Nephron (organoid): Measurements from ENCODE around the gene PFKFB4.

Source experiments
- H3K27ac Mint-ChIP-seq, 3 experiments: 2 replicates each; pipeline ENCODE4 v1.8.0; 2020; ENCODE audit warnings: mixed read lengths in 3 of 3, mild to moderate bottlenecking in 2 of 3, moderate library complexity in 1 of 3
- H3K27me3 Mint-ChIP-seq: 2 replicates; pipeline ENCODE4 v1.8.0; 2021; ENCODE audit warnings: low read depth, mild to moderate bottlenecking, moderate library complexity, mixed read lengths
- H3K36me3 Mint-ChIP-seq: 2 replicates; pipeline ENCODE4 v1.8.0; 2020; ENCODE audit warnings: low read depth, mixed read lengths
- H3K4me1 Mint-ChIP-seq: 2 replicates; pipeline ENCODE4 v1.8.0; 2020; ENCODE audit warnings: mixed read lengths
- H3K4me3 Mint-ChIP-seq, 3 experiments: 2 replicates each; pipeline ENCODE4 v1.8.0; 2020; ENCODE audit warnings: mild to moderate bottlenecking in 3 of 3, mixed read lengths in 3 of 3, moderate library complexity in 2 of 3
- H3K9me3 Mint-ChIP-seq: 2 replicates; pipeline ENCODE4 v1.8.0; 2020; ENCODE audit warnings: mixed read lengths
- TF ChIP-seq, protein P1 (sequence below), 3 experiments: fragments of 200-600 bp; sonication (generic); IDR thresholded peaks; one replicate each; pipeline ENCODE4 v1.5.0; 2021; ENCODE audit warnings: antibody characterized with exemption in 3 of 3; ENCODE audit not compliant: unreplicated experiment in 3 of 3

Gene PFKFB4

DNA sequence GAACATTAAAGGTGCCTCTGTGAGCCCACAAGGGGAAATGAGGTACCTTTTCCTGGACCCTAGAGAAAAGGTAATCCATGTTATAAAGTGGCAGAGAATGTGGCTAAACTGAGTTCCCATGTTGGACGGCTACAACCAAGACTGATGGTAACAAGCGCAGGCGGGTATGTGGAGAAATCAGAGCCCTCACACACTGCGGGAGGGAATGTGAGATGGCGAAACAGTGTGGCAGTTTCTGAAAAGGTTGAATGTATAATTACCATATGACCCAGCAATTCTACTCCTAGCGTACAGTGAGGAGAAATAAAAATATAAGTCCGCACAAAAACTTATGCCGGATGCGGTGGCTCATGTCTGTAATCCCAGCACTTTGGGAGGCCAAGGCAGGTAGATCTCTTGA lies 28.6 kb downstream of the PFKFB4 start:
- peaks cover 31% of the 10 kb centered on the region for H3K36me3 Mint-ChIP-seq
- H3K9me3 Mint-ChIP-seq = no peaks in the 10 kb centered on the region
- no peak overlapping the region for H3K4me3 Mint-ChIP-seq

DNA sequence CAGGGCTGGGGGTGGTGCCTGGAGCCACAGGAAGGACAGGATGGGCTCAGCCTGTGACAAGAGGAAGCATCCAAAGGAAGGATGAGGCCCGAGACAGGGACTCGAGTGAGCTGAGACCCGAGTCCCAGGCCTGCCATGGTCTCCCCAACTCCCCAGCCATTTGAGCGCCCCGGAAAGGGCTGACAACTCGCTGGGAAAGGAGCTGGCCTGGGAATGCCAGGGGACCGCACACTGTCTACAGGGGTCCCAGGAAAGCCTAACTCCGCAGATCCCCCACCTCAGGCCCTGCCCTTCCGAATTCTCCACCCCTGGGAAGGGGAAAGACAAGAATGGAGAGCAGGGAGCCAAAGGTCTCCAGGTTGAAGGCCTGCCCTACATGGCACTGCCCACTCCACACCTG lies 31.6 kb downstream of the PFKFB4 start:
- peaks cover 25% of the 10 kb centered on the region for H3K36me3 Mint-ChIP-seq
- TF ChIP-seq, protein P1, sequence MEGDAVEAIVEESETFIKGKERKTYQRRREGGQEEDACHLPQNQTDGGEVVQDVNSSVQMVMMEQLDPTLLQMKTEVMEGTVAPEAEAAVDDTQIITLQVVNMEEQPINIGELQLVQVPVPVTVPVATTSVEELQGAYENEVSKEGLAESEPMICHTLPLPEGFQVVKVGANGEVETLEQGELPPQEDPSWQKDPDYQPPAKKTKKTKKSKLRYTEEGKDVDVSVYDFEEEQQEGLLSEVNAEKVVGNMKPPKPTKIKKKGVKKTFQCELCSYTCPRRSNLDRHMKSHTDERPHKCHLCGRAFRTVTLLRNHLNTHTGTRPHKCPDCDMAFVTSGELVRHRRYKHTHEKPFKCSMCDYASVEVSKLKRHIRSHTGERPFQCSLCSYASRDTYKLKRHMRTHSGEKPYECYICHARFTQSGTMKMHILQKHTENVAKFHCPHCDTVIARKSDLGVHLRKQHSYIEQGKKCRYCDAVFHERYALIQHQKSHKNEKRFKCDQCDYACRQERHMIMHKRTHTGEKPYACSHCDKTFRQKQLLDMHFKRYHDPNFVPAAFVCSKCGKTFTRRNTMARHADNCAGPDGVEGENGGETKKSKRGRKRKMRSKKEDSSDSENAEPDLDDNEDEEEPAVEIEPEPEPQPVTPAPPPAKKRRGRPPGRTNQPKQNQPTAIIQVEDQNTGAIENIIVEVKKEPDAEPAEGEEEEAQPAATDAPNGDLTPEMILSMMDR (IDR thresholded peaks at IDR 0.05; ENCODE audit: unreplicated experiment in 3 of 3) = no peak
- no peak overlapping the region for H3K27ac Mint-ChIP-seq
- no peaks in the 10 kb centered on the region for H3K4me1 Mint-ChIP-seq
- H3K27me3 Mint-ChIP-seq = no peaks in the 10 kb centered on the region
- no peak overlapping the region for H3K4me3 Mint-ChIP-seq
- H3K9me3 Mint-ChIP-seq = no peaks in the 10 kb centered on the region

More for the DNA sequence above, 28.6 kb downstream of the PFKFB4 start:
- Mint-ChIP-seq H3K27me3 (no peaks in the 10 kb centered on the region), H3K27ac (no peak overlapping the region), H3K4me1 (no peaks in the 10 kb centered on the region)
- TF ChIP-seq, protein P1 (IDR thresholded peaks at IDR 0.05; ENCODE audit: unreplicated experiment in 3 of 3) = no peak

DNA sequence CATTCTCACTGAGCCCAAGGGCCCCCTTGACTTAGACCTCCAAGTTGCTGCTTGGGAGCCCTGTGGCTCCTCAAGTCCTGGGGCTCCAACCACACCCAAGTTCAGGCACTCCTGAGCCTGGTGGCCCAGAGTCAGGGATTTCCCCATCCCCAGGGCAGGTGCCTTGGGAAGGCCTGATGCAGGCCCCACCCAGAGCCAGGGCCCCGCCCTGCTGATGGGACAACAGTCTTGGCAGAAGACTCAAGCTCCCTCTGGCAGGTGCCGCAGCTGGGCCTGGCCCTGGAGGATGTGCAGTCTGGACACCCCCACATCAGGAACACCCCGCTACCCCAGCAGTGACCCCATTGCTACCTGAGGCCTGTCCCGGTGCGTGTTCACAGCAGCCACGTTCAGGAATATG lies 35.0 kb downstream of the PFKFB4 start:
- no peaks in the 10 kb centered on the region for H3K4me1 Mint-ChIP-seq
- H3K4me3 Mint-ChIP-seq = no peak overlapping the region
- no peaks in the 10 kb centered on the region for H3K27me3 Mint-ChIP-seq
- H3K36me3 Mint-ChIP-seq = peaks cover 7% of the 10 kb centered on the region
- TF ChIP-seq, protein P1 (IDR thresholded peaks at IDR 0.05; ENCODE audit: unreplicated experiment in 3 of 3) = no peak
- H3K9me3 Mint-ChIP-seq = no peaks in the 10 kb centered on the region
- H3K27ac Mint-ChIP-seq = no peak overlapping the region

DNA sequence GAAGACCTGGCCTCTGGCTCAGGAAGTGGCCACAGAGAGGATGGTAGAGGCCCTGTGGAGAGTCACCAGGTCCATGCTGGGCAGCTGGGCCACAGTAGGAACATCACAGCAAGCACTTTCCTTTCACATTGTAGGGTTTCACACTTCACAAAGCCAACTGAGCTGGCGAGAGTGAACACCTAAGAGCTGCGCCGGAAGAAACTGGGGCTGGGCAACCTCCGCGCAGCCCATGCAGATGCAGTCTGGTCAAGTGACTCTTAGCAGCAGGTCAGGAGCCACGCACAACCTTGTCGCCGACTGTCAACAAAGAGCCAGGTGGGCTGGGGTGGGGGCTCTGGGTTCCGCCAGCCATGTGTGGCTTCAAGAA lies 37.3 kb downstream of the PFKFB4 start:
- no peaks in the 10 kb centered on the region for H3K9me3 Mint-ChIP-seq
- H3K27me3 Mint-ChIP-seq = no peaks in the 10 kb centered on the region
- peaks cover 2% of the 10 kb centered on the region for H3K36me3 Mint-ChIP-seq
- no peak overlapping the region for H3K4me3 Mint-ChIP-seq
- TF ChIP-seq, protein P1 (IDR thresholded peaks at IDR 0.05; ENCODE audit: unreplicated experiment in 3 of 3) = no peak
- H3K27ac Mint-ChIP-seq = no peak overlapping the region
- no peaks in the 10 kb centered on the region for H3K4me1 Mint-ChIP-seq

DNA sequence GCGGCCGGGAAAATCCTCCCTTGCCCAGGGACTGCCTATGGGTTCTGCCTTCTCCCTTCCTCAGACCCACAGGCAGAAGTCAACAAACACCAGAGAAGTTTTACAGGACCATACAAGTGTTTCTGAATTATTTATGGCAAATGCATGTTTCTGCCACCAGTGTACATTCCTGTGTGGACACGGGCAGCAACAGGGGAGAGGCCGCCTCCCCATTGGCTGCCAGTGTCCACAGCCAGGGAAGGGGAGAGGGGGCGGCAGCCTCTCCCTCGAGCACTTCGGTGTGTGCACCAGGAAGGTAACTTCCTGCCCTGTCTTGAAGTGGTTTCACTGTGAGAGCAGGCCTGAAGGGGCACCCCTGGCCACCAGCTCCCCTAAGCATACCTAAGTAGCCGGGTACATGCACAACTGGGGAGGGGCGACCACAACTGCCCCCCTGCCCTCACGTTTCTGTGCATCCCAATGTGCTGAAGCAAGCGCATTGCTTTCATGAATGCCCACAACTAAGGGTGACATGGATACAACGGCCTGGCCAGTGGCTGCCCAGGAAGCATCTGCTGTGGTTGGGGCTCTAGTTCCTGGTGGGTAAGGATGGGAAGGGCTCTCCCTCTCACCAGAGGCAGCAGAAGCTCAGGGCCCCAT lies 37.8 kb downstream of the PFKFB4 start:
- Mint-ChIP-seq H3K9me3 (no peaks in the 10 kb centered on the region), H3K27me3 (no peaks in the 10 kb centered on the region), H3K27ac (no peak overlapping the region), H3K4me1 (no peaks in the 10 kb centered on the region), H3K36me3 (no peaks in the 10 kb centered on the region), H3K4me3 (no peak overlapping the region)
- TF ChIP-seq, protein P1 (IDR thresholded peaks at IDR 0.05; ENCODE audit: unreplicated experiment in 3 of 3) = no peak

DNA sequence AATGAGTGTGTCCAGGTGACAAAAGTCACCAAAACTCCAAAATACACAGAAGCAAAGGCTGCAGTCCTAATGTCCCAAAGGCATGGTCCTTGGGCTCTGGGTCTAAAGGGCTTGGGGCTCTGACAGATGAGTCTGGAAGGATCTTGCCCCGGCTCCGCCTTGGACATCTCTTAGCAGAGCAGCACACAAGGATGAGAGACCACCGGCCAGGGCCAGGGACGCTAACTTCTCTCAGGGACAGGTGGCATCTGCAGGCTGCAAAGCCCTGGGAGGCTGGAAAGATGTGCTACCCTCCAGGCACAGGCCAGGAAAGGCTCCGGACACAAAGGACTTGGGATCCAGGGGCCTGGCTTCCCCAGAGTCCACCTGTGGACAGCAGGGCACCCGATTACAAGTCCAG lies 38.5 kb downstream of the PFKFB4 start:
- Mint-ChIP-seq H3K4me3 (no peak overlapping the region), H3K36me3 (no peaks in the 10 kb centered on the region), H3K9me3 (no peaks in the 10 kb centered on the region), H3K27ac (no peak overlapping the region), H3K27me3 (no peaks in the 10 kb centered on the region), H3K4me1 (no peaks in the 10 kb centered on the region)
- TF ChIP-seq, protein P1 (IDR thresholded peaks at IDR 0.05; ENCODE audit: unreplicated experiment in 3 of 3) = no peak
